HG02840 (cell line): Measurements from ENCODE around the gene SERINC1.

Source experiments
- ATAC-seq: cut with Tn5 transposase; IDR thresholded peaks from one replicate; pipeline ENCODE4 v1.9.1; 2021; ENCODE audit warnings: mild to moderate bottlenecking, moderate library complexity, moderate number of reproducible peaks; ENCODE audit not compliant: unreplicated experiment, low FRiP score

Gene SERINC1

DNA sequence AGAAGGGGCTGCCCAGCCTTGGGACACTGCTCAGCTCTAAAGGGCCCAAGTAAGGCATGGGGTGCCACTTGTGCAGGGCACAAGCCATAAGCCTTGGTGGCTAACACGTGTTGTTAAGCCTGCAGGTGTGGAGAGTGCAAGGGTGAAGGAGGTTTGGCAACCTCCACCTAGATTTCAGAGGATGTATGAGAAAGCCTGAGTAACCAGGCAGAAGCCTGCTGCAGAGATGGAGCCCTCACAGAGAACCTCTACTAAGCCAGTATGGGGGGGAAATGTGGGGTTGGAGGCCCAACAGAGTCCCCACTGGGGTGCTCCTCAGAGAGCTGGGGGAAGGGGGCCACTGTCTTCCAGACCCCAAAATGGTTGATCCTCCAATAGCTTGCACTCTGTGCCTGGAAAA, 32.6 kb downstream of the SERINC1 start:
- no peak for ATAC-seq

DNA sequence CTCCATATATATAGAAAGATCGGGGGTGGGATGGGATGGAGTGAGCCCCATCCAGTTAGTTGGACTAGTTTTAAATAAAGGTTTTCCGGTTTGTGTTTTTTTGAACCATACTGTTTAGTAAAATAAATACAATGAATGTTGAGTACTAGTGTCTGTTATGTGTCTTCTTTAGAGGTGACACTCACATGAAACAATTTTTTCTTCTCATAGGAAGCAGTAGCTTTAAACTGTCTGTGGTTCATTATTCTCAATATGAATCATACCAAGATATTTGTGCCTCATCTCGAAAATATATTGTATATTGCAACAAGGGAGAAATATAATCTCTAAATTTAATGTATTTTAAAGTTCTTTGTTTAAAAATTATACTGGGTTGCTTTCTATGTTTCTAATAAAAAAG, 38.8 kb downstream of the SERINC1 start:
- ATAC-seq = no peak

DNA sequence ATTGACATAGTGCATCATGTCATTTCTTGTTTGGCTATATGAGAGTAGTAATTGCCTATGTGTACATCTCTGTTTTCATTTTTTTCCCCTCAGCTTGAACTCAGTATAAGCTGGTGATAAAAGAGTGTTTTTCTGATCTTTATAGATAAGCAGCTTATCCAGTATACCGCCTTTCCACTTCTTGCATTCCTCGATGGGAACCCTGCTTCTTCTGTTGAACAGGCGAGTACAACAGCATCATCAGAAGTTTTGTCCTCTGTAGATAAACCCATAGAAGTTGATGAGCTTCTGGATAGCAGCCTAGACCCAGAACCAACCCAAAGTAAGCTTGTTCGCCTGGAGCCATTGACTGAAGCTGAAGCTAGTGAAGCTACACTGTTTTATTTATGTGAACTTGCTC, 39.8 kb downstream of the SERINC1 start:
- ATAC-seq = no peak

DNA sequence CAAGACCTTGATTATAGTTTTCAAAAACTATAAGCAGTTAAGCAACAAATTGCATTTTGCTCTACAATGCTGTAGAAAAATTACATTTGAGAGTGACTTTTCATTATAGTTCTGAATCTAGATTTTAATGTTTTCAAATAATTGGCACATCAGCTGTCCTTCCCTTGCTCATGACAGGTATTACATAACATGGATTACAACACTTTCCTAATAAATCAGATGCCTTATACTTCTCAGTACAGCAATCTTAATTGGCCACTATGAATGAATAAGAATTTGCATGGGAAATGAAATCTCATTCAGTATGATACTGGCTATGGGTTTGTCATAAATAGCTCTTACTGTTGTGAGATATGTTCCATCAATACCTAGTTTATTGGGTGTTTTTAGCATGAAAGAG, 42.3 kb downstream of the SERINC1 start:
- ATAC-seq = no peak

DNA sequence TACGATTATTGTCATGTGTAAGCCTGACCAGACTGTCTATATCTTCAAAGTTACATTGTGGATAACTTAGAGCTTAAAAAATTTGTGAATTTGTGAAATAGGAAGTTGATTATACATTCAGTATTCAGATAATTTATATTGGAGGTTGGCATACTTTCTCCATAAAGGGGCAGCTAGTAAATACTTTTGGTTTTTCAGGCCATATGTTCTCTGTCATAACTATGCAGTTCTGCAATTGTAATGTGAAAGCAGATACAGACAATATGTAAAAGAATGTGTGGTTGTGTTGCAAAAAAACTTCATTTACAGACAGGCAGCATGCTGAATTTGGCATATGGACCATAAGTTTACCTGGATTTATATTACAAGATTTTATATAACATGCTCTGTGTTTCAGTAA, 42.8 kb downstream of the SERINC1 start:
- no peak for ATAC-seq

DNA sequence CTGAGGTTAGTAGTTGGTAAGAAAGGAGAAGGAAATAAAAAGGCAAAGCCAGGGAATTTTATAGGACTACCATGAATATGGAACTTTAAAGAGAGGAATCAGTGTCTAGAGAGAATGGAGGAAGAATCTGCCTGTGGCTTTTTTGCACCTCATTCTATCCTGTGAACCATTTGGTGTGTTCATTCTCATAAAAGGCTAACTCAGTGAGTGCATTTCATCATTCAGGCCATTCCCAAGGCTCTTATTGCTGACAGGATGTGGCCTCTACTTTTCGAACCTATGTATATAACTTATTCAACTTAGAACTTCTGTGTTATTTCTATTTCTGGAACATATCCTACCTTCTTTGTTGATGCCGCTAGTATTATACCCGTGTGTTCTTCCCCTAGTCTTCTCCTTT, 45.0 kb downstream of the SERINC1 start:
- no peak for ATAC-seq

DNA sequence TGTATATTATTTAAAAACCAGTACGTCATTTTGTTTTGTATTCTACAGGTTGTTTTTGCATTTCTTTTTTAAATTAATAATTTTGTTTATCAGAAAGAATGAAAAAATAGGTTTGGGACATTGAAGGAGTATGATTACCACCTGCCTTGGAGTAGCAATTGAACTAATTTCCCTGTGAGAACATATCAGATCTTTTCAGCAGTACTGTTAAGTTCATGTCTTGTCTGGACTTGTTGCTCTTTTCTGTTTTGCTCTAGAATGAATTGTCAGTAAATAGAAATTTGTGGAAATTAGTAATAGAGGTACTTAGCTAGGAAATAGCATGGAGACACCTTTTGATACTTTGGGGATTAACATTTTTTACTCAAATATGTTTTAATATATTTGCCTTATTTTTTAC, 47.9 kb downstream of the SERINC1 start:
- ATAC-seq = no peak

DNA sequence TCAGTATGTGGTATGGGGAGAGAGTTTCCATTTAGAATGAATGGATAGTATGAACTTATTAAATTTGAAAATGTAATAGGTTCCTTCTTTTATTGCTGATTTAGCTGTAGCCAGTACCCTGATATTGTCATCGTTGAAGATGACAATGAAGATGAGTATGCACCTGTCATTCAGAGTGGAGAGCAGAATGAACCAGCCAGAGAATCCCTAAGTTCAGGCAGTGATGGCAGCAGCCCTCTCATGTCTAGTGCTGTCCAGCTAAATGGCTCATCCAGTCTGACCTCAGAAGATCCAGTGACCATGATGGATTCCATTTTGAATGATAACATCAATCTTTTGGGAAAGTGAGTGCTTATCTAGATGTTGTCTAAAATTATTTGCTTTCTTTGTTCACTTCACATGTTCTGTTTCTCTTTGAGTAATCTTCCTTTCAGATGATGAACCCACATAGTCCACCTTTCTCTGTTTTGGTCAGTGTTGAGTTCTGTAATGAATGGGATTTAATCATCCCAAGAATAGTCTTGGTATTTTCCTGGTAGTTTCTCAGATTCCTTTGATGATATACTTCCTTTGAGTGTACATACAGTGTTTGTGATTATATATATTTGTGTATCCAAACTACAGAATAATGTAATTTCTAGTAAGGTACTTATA, 48.9 kb downstream of the SERINC1 start:
- ATAC-seq = peak; percentile 90

DNA sequence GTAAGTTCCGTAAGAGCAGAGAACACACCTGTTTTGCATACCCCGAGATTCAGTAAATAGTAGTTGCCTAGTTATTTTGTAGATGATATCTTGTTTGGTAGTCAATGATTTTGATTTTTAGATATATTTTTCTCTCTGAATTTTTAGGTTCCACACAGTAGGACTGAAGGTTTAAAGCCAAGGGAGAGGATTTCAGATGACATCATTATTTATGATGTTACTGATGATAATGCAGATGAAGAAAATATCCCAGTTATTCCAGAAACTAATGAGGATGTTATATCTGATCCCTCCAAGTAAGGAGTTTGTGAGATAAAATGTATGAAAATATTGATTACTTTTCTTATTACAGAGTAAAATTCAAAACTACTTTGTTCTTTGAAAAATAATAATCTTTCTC, 49.6 kb downstream of the SERINC1 start:
- no peak for ATAC-seq

DNA sequence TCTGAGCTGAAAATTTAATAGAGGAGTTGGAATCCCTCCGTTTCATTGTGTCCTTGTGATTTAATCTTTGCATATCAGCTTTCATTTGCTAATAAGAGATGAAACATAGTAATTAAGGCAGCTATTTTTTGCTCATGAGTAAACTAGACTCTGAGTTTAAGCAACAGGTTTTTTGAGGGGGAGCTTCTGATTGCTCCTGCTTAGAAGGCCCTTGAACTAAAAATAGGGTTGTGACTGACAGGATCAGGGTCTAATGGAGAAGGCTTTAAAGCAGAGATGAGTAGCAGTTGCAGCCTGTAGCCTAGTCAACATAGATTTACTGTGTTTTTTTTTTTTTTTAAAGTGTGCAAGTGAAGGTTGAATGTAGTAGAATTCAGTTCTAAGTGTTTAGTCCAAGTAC, 54.8 kb downstream of the SERINC1 start:
- ATAC-seq = no peak

DNA sequence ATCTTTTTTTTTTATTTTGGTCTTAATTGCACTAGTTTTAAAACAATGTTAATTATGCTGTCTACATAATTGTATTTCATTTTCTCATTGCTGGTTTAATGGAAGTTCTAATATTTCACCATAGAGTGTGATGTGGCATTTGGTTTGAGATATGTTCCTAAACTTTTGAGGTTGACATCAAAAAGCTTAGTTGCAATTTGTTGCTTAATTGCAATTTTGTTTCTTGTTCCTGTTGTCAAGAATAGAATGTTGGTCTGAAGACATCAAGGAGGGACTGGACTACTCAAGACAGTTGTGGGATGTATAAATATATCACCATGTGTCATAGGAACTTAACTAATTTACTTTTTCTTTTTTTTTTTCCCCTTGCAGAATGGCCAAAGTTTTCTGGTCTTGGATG, 59.6 kb downstream of the SERINC1 start:
- ATAC-seq = no peak

DNA sequence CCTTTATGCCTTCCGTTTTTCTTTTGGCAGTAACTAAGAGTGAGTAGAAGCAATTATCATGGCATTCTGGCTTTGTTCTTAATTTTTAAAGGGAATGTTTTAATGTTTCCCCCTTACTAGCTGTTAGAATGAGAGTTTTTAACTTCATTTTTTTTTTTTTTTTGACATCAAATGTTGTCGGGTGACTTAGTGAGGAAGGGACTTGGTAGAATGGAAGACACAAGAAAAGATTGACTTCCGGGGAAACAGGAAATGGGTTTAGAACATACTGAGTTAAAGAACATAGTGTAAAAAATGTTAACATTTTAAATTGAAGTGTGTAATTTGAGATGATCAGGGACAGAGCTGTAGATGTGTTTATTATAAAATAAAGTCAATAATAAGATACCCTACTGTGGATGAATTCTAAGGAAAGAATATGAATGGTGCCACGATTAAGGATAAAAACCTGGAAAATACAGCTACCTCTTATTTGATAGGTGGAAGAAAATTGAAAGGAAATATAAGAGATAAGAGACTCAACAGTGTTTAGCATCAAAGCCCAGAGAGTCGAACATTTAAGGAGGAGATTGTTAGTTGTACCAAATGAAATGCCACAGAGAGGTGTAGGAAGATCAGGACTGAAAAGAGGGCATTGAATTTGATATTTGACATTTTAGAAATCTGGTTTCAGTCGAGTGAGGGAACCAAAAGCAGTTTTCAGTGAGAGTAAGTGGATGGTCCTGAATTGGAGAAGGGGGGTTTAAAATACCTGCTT, 62.7 kb downstream of the SERINC1 start:
- no peak for ATAC-seq

DNA sequence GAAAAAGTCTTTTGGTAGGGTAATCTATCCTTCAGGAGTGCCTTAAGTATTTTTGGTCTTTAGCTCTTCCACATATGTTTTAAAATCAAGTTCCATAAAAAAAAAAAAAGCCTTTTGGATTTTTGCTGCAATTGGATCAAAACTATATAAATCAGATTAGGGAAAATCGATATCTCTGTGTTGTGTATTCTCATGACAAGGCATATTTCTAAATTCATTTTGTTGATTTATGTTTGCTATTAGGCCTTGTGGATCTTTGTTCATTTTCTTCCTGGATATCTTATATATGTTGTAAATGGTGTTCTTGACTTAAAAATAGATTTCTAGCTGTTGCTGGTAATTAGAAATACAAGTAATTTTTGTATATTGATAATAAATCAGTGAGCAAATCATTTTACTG, 63.4 kb downstream of the SERINC1 start:
- ATAC-seq = no peak

DNA sequence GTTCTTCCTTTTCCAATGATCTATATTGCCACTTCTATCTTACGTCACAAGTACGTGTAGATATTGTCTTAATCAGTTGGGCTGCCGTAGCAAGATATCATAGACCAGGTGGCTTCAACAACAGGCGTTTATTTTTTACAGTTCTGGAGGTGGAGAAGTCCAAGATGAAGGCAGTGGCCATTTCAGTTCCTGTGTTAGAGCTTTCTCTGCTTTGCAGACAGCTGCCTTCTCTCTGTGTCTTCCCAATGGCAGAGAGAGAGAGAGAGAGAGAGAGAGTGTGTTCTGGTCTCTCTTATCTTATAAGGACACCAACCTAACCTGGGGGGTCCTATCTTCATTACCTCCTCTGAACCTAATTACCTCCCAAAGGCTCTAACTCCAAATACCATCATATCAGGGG, 63.9 kb downstream of the SERINC1 start:
- no peak for ATAC-seq

DNA sequence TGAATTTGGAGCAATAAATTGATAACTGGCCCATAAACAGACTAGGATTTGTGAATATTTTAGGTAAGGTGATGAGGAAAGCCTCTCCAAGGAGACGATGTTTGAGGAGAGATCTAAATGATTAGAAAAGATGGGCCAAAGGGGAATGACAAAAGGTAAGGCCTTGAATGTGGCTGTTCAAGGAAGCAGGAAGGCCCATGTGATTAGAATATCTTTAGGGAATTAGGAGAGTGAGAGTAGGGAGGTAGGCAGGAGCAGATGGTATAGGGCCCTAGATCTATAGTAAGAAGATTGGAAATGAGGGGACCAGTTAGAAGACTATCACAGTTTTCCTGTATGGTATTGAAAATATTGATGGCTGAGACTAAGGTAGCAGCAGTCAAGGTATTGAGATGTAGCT, 65.4 kb downstream of the SERINC1 start:
- ATAC-seq = no peak

DNA sequence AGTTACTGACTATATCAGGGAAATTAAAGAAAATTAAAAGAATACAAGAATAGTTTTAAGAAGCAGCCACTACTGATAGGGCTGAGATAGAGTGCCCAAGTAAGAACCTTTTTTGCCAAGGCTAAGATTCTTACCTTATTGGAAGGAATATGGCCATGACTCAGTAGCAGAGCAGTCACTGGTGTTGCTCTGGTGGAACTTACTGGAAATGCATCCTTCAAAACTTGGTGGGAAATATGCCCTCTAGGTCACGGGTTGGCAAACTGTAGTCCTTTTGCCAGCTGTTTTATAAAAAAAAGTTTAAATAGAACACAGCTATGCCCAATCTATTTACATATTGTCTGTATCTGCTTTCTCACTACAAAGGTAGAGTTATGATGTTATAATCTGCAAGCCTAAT, 66.2 kb downstream of the SERINC1 start:
- ATAC-seq = no peak

DNA sequence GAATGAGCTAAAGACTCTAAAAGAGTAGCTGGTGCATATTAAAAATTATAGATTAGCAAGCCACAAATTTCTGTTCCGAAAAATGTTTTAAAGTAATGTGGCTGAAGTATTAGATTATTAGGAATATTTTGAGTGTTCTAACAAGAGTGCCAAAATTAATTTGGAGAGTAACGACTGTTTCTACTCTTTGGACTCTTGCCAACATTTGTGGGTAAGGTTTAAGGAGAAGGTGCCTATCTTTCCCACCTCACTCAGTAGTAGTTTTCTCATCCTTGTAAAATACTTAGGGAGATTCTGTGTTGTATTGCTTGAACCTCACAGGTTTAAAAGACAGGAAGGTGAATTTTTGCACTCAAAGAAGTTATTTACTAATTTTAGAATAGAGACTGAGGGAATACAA, 67.2 kb downstream of the SERINC1 start:
- ATAC-seq = no peak

DNA sequence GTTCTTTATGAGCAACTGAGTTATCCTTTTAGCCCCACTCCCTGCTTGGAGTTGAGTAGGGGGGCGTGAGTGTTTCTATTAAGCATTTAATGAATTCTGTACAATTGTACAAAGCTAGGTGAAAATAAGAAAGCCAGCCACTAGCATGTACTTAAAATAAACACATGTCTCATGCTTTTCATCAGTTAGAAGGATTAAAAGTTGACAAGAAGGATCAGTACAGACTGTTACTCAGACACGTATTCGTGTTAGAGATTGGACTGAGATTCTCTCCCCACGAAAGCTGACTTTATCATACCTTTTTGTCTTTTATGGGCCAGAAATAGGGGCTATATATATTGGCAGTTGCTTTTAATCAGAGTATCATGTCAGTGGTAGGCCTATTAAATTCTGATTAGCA, 70.5 kb downstream of the SERINC1 start:
- ATAC-seq = no peak

DNA sequence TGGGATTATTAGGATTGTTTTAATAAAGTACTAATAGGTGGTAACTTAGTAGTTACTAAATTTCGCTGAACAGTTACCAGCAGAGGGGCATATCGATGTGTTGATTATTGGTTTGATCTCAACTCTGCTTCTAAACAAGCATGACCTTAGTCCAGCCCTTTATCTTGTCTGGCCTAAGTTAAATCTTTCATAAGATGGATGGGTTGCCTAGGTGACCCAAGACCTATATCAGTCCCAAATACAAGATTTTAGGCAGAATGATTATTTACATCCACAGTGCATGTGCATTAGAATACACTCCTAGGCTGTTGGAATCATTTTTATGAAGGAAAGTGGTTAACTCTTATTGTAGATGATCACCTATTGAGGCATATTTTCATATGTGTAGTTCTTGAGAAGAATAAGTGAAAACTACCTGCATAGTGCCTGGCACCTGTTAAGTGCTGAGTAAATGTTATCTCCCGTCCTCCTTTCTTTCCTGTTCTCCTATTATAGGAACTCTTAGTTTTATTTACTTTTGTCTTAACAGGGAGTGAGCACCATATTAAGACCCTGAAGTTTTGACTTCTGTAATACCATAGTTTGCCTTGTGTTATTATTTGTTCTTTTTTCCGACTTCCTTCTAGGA, 71.0 kb downstream of the SERINC1 start:
- ATAC-seq = no peak

DNA sequence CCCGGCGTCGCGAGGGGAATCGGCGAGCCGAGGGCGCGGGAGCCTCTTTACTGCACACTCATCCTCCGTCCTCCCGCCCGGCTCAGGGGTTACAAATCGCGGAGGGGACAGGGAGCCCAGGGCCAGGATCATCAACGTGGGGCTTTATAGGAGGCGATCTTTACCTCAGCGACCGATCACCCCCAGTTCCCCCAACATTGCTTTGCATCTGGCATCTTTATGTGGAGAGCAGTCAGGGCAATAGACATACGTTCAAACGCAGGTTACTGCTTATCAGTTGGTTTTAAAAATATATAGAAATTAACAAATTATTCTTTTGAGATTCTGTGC, 71.5 kb downstream of the SERINC1 start:
- peak; percentile 19 for ATAC-seq

DNA sequence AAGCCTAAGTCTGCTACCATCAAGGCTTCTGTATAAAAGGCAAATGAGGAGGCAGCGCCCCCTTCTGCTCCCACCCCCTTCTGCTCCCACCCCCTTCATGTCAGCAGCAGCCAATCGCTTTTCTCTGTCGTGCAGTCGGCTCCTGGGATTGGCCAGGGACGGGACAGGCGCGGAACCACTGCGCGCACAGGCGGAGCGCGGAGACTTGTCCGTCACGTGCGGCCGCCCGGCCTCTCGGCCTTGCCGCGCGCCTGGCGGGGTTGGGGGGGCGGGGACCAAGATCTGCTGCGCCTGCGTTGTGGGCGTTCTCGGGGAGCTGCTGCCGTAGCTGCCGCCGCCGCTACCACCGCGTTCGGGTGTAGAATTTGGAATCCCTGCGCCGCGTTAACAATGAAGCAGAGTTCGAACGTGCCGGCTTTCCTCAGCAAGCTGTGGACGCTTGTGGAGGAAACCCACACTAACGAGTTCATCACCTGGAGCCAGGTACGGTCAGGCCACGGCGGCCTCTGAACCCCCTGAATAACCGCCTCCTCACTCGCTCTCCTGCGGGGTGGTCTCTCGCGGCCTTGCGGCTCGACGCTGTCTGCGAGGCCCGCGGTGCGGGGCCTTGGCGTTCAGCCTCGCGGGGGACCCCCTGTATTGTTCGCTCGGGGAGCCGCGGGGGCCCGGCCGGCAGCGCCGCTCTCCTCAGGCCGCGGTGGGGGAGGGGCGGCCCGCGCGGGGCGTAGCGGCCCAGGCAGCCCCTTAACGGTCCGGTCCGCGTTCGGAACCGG, 72.1 kb downstream of the SERINC1 start, which contains the start of gene HSF2:
Gene HSF2 (plus strand): TSS at position 305 of the 773 bp plus-strand sequence. CDS start 86 bp downstream, at position 391.
- ATAC-seq = peak; percentile 98
